ENCODE measurements around the gene RPRD1A. TPM values are rescaled to one million over a fixed set of nuclear protein-coding genes. Genes with fewer than 3 reads are reported as not detected.

Gene RPRD1A
- total and polyA plus RNA-seq, 2 of the 4 experiments (the other 2 are of a cell fraction): 23.3 to 27.2 TPM

- Histone ChIP-seq H3K27me3 (ENCODE audit: control insufficient read depth, insufficient read depth, low read length) (no peaks in the 10 kb centered on the region), H4K5ac (ENCODE audit: low read depth, low read length) (no peak overlapping the region), H3K9me3 (ENCODE audit: control insufficient read depth, insufficient read depth, low read length) (no peaks in the 10 kb centered on the region), H4K91ac (ENCODE audit: insufficient read depth, low read depth, low read length) (no peak overlapping the region), H3K4ac (ENCODE audit: low read depth, low read length) (no peak overlapping the region), H4K8ac (ENCODE audit: low read depth in 2 of 2, low read length in 2 of 2) (no peak overlapping the region), H3K9ac (ENCODE audit: low read depth, low read length) (no peak overlapping the region), H3K4me2 (ENCODE audit: low read depth, low read length) (no peak overlapping the region), H2BK5ac (ENCODE audit: low read depth, low read length, poor library complexity, severe bottlenecking) (no peak overlapping the region), H2BK15ac (ENCODE audit: low read depth, low read length) (no peak overlapping the region), H3K36me3 (ENCODE audit: control insufficient read depth, insufficient read depth, low read length) (peaks cover 4% of the 10 kb centered on the region), H3K56ac (ENCODE audit: extremely low read depth, insufficient read depth, low read length) (no peak overlapping the region), H2BK20ac (ENCODE audit: low read depth, low read length) (no peak overlapping the region), H3K14ac (replicated peaks; ENCODE audit: low read depth, low read length) (no peak overlapping the region), H3K79me1 (ENCODE audit: low read depth in 1 of 2, low read length in 2 of 2) (peaks cover 30 to 41% of the 10 kb centered on the region in 2 experiments), H4K20me1 (ENCODE audit: insufficient read depth, low read length) (peaks cover 5% of the 10 kb centered on the region; the same call in 1 of the 2 replicates), H2AFZ (replicated peaks; ENCODE audit: low read length, poor library complexity) (no peak overlapping the region), H2AK5ac (ENCODE audit: low read depth, low read length) (no peak overlapping the region), H3K18ac (ENCODE audit: low read depth, low read length) (no peak overlapping the region), H2BK120ac (ENCODE audit: low read depth, low read length) (no peak overlapping the region), H3K27ac (ENCODE audit: insufficient read depth, low read length) (no peak overlapping the region), H3K4me1 (ENCODE audit: control insufficient read depth, insufficient read depth, low read length) (peaks cover 1% of the 10 kb centered on the region; the same call in 1 of the 2 replicates), H2AK9ac (replicated peaks; ENCODE audit: low read depth, low read length, poor library complexity) (no peak overlapping the region), H3K4me3 (ENCODE audit: insufficient read depth, low read depth, low read length) (no peak overlapping the region), H3K9me1 (ENCODE audit: insufficient read depth, low read length) (peaks cover 3% of the 10 kb centered on the region; the same call in 1 of the 2 replicates), H3K23ac (ENCODE audit: low read depth, low read length) (no peak overlapping the region)
- no peak for TF ChIP-seq CTCF (conservative IDR thresholded peaks at IDR 0.05; ENCODE audit: low read depth, low read length)
- TF ChIP-seq RCOR1 (IDR thresholded peaks at IDR 0.05; ENCODE audit: insufficient replicate concordance, low read length): no peak
- TF ChIP-seq FOS (IDR thresholded peaks at IDR 0.05; ENCODE audit: low read depth, low read length): no peak
- TF ChIP-seq USF2 (IDR thresholded peaks at IDR 0.05; ENCODE audit: low read depth, low read length): no peak
- no peak for TF ChIP-seq ELK1 (IDR thresholded peaks at IDR 0.05; ENCODE audit: borderline replicate concordance, low read depth, low read length)
- no peak for TF ChIP-seq MAZ (IDR thresholded peaks at IDR 0.05; ENCODE audit: borderline replicate concordance, low read depth, low read length)
- no peak for TF ChIP-seq MAFK (IDR thresholded peaks at IDR 0.05; ENCODE audit: low read depth, low read length)
- no peak for TF ChIP-seq BHLHE40 (IDR thresholded peaks at IDR 0.05; ENCODE audit: low read depth, low read length)
- TF ChIP-seq CEBPB (IDR thresholded peaks at IDR 0.05; ENCODE audit: low read depth, low read length): no peak
- no peak for TF ChIP-seq RFX5 (IDR thresholded peaks at IDR 0.05; ENCODE audit: low read depth, low read length)
- TF ChIP-seq SMC3 (IDR thresholded peaks at IDR 0.05; ENCODE audit: low read depth, low read length): no peak
- no peak for TF ChIP-seq RAD21 (IDR thresholded peaks at IDR 0.05; ENCODE audit: low read length)
- no peak for TF ChIP-seq CHD1 (IDR thresholded peaks at IDR 0.05; ENCODE audit: low read depth, low read length)
- no peak for TF ChIP-seq MXI1 (IDR thresholded peaks at IDR 0.05; ENCODE audit: borderline replicate concordance, low read depth, low read length)
- TF ChIP-seq POLR2A (IDR thresholded peaks at IDR 0.05; ENCODE audit: low read depth, low read length): no peak
- TF ChIP-seq NFE2L2 (IDR thresholded peaks at IDR 0.05; ENCODE audit: low read depth, low read length): no peak
- CTCF ChIA-PET: no interaction called here
- POLR2A ChIA-PET (ENCODE audit: unreplicated experiment): no interaction called here
- intact Hi-C loops (cut with micrococcal nuclease): loop anchor here (5.0 kb wide), 1 partner anchor 35 kb away; the partner anchor contains the start of gene RPRD1A
- DNase-seq (no peak), ATAC-seq (ENCODE audit: low read depth) (no peak)
- 100% methylated on average over 1 of the region's 2 CpGs; no CpG with 5 or more reads in 1 of the 2 experiments for WGBS, 2 experiments (ENCODE audit: extremely low coverage in 2 of 2, insufficient read length in 1 of 2)
- no TSS peak for BruUV-seq (replicated peaks)
- in situ Hi-C loops (cut with MboI; ENCODE audit: low sequenced_read_pairs): no loop called here
- dilution Hi-C loops (cut with HindIII; ENCODE audit: low sequenced_read_pairs, unreplicated experiment): no loop called here
Observed at GRCh38 chr18:36031903-36032302, 35.5 kb downstream of the RPRD1A start.

Data from IMR-90 (cell line).